A549 (cell line): ENCODE results near the gene NADK. TPM values are rescaled to one million over a fixed set of nuclear protein-coding genes. Genes with fewer than 3 reads are reported as not detected.

Source experiments
- ATAC-seq, 2 experiments: fragments of 200-7000 bp in 1 of 2; fragments of >200 bp in 1 of 2; cut with Nextera tagmentation in 1 of 2; cut with Tn5 transposase in 1 of 2; 3 replicates each; pipeline versions ENCODE4 v1.8.0 to v1.9.1; 2018 to 2020; ENCODE audit warnings: mild to moderate bottlenecking in 1 of 2, moderate library complexity in 1 of 2
- CTCF ChIA-PET: fragments of 300-600 bp; sonication (Branson Sonifier 250); formaldehyde crosslinking; extraction: SDS; loops from one replicate; lab custom pipeline; 2021; ENCODE audit warnings: antibody characterized with exemption, inconsistent platforms; lab: Yijun Ruan, JAX
- POLR2A ChIA-PET: fragments of 350-600 bp; formaldehyde crosslinking; extraction: SDS; loops from one replicate; lab custom pipeline; 2021; ENCODE audit warnings: antibody characterized with exemption, inconsistent platforms; lab: Yijun Ruan, JAX
- DNase-seq, 2 experiments: peaks; one replicate each; pipeline versions ENCODE4 v3.0.0 to v3.0.0-alpha.2; 2011 to 2016; ENCODE audit warnings: low read depth in 1 of 2, low spot score in 1 of 2
- FAIRE-seq: peaks from 2 replicates; lab custom pipeline; 2011; peaks lifted over from hg19 to GRCh38; lab: Jason Lieb, UNC
- H3K27ac ChIP-seq, 2 experiments: fragments of >200 bp; sonication (Bioruptor Twin); formaldehyde crosslinking; 3 replicates each; pipeline ENCODE4 v1.5.1; 2016 to 2017
- H3K4me1 ChIP-seq: fragments of >200 bp; sonication (Bioruptor Twin); formaldehyde crosslinking; 3 replicates; pipeline ENCODE4 v1.6.1; 2016
- H3K4me2 ChIP-seq: fragments of >200 bp; sonication (Bioruptor Twin); formaldehyde crosslinking; 3 replicates; pipeline ENCODE4 v1.6.1; 2016
- H3K4me3 ChIP-seq: fragments of >200 bp; sonication (Bioruptor Twin); formaldehyde crosslinking; 3 replicates; pipeline ENCODE4 v1.5.1; 2016
- H3K9me3 ChIP-seq: fragments of >200 bp; sonication (Bioruptor Twin); formaldehyde crosslinking; 3 replicates; pipeline ENCODE4 v1.6.1; 2016
- BHLHE40 ChIP-seq: IDR thresholded peaks from 2 replicates; pipeline ENCODE4 v1.6.1; 2012; ENCODE audit warnings: low read depth, low read length, inconsistent platforms
- CHD2 ChIP-seq: fragments of 150-350 bp; IDR thresholded peaks from 2 replicates; pipeline ENCODE4 v1.6.1; 2014; ENCODE audit warnings: low read length; ENCODE audit not compliant: partially characterized antibody
- FOSL2 ChIP-seq, 2 experiments: fragments of 450-650 bp in 1 of 2; fragments of >200 bp in 1 of 2; sonication (Bioruptor Twin) in 1 of 2; formaldehyde crosslinking; IDR thresholded peaks; 2 replicates each; pipeline versions ENCODE4 v1.5.0 to v1.6.1; 2016 to 2020; ENCODE audit warnings: mild to moderate bottlenecking in 1 of 2, moderate library complexity in 1 of 2
- FOXS1 ChIP-seq: fragments of 250-450 bp; sonication (Bioruptor Pico); IDR thresholded peaks from 2 replicates; pipeline ENCODE4 v1.5.0; 2020; ENCODE audit warnings: mild to moderate bottlenecking, moderate library complexity
- HEYL ChIP-seq: fragments of 250-450 bp; sonication (Bioruptor Pico); IDR thresholded peaks from 2 replicates; pipeline ENCODE4 v1.8.0; 2021; ENCODE audit warnings: mild to moderate bottlenecking, moderate library complexity
- HOXA7 ChIP-seq: fragments of 250-450 bp; sonication (Bioruptor Pico); IDR thresholded peaks from 2 replicates; pipeline ENCODE4 v1.5.0; 2020; ENCODE audit warnings: mild to moderate bottlenecking, moderate library complexity
- HOXB13 ChIP-seq: fragments of 250-450 bp; sonication (Bioruptor Pico); IDR thresholded peaks from 2 replicates; pipeline ENCODE4 v1.5.0; 2020; ENCODE audit warnings: low read depth, mild to moderate bottlenecking, moderate library complexity
- HOXB5 ChIP-seq: fragments of 250-450 bp; sonication (Bioruptor Pico); IDR thresholded peaks from 2 replicates; pipeline ENCODE4 v1.5.0; 2020; ENCODE audit warnings: mild to moderate bottlenecking, moderate library complexity
- MAZ ChIP-seq: fragments of 150-350 bp; IDR thresholded peaks from 2 replicates; pipeline ENCODE4 v1.6.1; 2014; ENCODE audit warnings: antibody characterized with exemption, low read depth, low read length, borderline replicate concordance
- NPAS2 ChIP-seq: fragments of 250-450 bp; sonication (Bioruptor Pico); IDR thresholded peaks from 2 replicates; pipeline ENCODE4 v1.8.0; 2022; ENCODE audit warnings: mild to moderate bottlenecking, moderate library complexity, borderline replicate concordance
- NR3C1 ChIP-seq: fragments of >200 bp; sonication (Bioruptor Twin); formaldehyde crosslinking; IDR thresholded peaks from 3 replicates; pipeline ENCODE4 v1.6.1; 2017
- PHF8 ChIP-seq: fragments of 200-600 bp; sonication (generic); IDR thresholded peaks from 2 replicates; pipeline ENCODE4 v1.6.1; 2016; ENCODE audit warnings: low read depth, mild to moderate bottlenecking, antibody characterized with exemption, moderate library complexity, borderline replicate concordance
- POLR2AphosphoS2 ChIP-seq: conservative IDR thresholded peaks from 2 replicates; pipeline ENCODE4 v1.6.1; 2012; ENCODE audit warnings: low read length, improper control_type of control experiment, inconsistent platforms
- RARB ChIP-seq: fragments of 250-450 bp; sonication (Bioruptor Pico); IDR thresholded peaks from 2 replicates; pipeline ENCODE4 v1.8.0; 2021; ENCODE audit warnings: mild to moderate bottlenecking, moderate library complexity
- RCOR1 ChIP-seq: fragments of 150-350 bp; IDR thresholded peaks from 2 replicates; pipeline ENCODE4 v1.6.1; 2014; ENCODE audit warnings: antibody characterized with exemption, low read length, low read depth
- RNF2 ChIP-seq: fragments of 200-600 bp; sonication (generic); IDR thresholded peaks from 2 replicates; pipeline ENCODE4 v1.6.1; 2016; ENCODE audit warnings: low read depth, mild to moderate bottlenecking, antibody characterized with exemption, moderate library complexity, borderline replicate concordance
- TP53 ChIP-seq: fragments of 250-450 bp; sonication (Bioruptor Pico); IDR thresholded peaks from 2 replicates; pipeline ENCODE4 v1.5.0; 2021; ENCODE audit warnings: mild to moderate bottlenecking, moderate library complexity
- ZFP36 ChIP-seq: fragments of 450-650 bp; IDR thresholded peaks from 2 replicates; pipeline ENCODE4 v1.6.1; 2014; ENCODE audit warnings: borderline replicate concordance; ENCODE audit not compliant: partially characterized antibody
- WGBS: methylation state at CpG from one replicate; pipeline ENCODE4 v1.1.6; 2017; ENCODE audit errors: missing lambda C conversion rate; 5-methylcytosine and 5-hydroxymethylcytosine counted together
- polyA plus RNA-seq, 4 experiments: library from polyadenylated mRNA; depleted of rRNA in 3 of 4; stranded (reverse); fragments of >200 nt; fragmentation: RNase III in 1 of 4; extraction: RNeasy Plus Mini Kit Qiagen cat#74134 plus additional on column Dnase treatment in 1 of 4; gene quantifications; 2 replicates in 3 of 4; 3 replicates in 1 of 4; pipeline ENCODE4 v1.2.3, GENCODE V29; 2011 to 2017
- TF ChIP-seq, protein P1 (sequence below): IDR thresholded peaks from 2 replicates; pipeline ENCODE4 v1.6.1; 2012
- TF ChIP-seq, protein P2 (sequence below): fragments of >200 bp; sonication (Bioruptor Twin); formaldehyde crosslinking; IDR thresholded peaks from 3 replicates; pipeline ENCODE4 v1.5.1; 2016
- TF ChIP-seq, protein P3 (sequence below): fragments of 450-650 bp; IDR thresholded peaks from 2 replicates; pipeline ENCODE4 v1.6.1; 2014; ENCODE audit warnings: antibody characterized with exemption
- TF ChIP-seq, protein P4 (sequence below): fragments of >200 bp; sonication (Bioruptor Twin); formaldehyde crosslinking; IDR thresholded peaks from 3 replicates; pipeline ENCODE4 v1.6.1; 2016
- TF ChIP-seq, protein P5 (sequence below): IDR thresholded peaks from 2 replicates; pipeline ENCODE4 v1.6.1; 2012; ENCODE audit warnings: low read depth, borderline replicate concordance
- TF ChIP-seq, protein P6 (sequence below): fragments of 200-600 bp; sonication (generic); IDR thresholded peaks from 2 replicates; pipeline ENCODE4 v1.6.1; 2016; ENCODE audit warnings: antibody characterized with exemption, mild to moderate bottlenecking, moderate library complexity

The NADK gene
- polyA plus RNA-seq, 2 of the 4 experiments (the other 2 are of a cell fraction), result 35.8 to 38.4 TPM

DNA sequence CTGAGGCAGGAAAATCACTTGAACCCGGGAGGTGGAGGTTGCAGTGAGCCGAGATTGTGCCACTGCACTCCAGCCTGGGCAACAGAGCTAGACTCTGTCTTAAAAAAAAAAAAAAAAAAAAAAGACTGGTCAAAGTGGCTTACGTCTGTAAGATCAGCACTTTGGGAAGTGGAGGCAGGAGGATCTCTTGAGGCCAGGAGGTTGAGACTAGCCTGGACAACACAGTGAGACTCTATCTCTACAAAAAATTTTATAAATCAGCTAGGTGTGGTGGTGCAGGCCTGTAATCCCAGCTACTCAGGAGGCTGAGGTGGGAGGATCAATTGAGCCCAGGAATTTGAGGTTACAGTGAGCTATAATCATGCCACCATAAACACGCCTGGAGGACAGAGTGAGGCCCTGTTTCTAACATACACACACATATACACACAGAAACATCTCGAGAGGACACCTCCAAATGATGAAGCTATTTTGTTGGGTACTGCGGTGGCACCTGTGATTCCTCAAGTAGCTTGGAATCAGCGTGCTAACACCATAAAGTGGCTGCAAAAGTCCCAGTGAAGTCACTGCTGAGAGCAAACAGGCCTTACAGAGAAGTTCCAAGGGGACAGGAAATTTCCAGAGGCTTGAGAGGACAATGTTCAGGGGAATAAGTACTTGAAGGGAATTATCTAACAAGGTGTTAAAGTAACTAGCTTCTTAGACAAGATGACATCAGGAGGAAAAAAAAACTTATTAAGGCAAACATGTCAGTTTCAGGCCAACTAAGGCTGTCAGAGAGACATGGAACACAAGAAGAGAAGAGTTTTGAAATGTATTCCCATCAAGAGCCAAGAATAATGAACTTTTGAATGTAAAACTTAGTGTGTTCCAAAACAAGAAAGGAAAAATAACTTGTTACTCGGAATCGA, 1.3 kb downstream of the NADK start:
- no peak for FAIRE-seq
- WGBS, result 65% methylated on average over 8 of the region's 9 CpGs
- H3K4me2 ChIP-seq, result peak overlapping the region; percentile 99
- no peak for DNase-seq
- H3K9me3 ChIP-seq, result no peaks in the 10 kb centered on the region
- H3K4me3 ChIP-seq, result peak overlapping the region; percentile 78
- CTCF ChIA-PET, result interaction anchor here (1.1 to 2.5 kb wide), 3 partner anchors 124 to 183 kb away, joined by 3 to 12 read pairs (median 4); no protein-coding TSS in a partner anchor
- H3K27ac ChIP-seq, result peak overlapping the region; percentile 99
- POLR2A ChIA-PET, result no interaction called here
- ATAC-seq, result no peak
- TF ChIP-seq CHD2 (no peak), POLR2AphosphoS2 (no peak), NPAS2 (CRISPR knock-in tag) (no peak), TP53 (CRISPR knock-in tag) (no peak), RNF2 (no peak), RARB (CRISPR knock-in tag) (no peak), FOXS1 (CRISPR knock-in tag) (no peak), PHF8 (no peak), ZFP36 (no peak), BHLHE40 (no peak), HOXB5 (CRISPR knock-in tag) (no peak)
- TF ChIP-seq, protein P1, sequence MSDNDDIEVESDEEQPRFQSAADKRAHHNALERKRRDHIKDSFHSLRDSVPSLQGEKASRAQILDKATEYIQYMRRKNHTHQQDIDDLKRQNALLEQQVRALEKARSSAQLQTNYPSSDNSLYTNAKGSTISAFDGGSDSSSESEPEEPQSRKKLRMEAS, result no peak
- TF ChIP-seq, protein P2, sequence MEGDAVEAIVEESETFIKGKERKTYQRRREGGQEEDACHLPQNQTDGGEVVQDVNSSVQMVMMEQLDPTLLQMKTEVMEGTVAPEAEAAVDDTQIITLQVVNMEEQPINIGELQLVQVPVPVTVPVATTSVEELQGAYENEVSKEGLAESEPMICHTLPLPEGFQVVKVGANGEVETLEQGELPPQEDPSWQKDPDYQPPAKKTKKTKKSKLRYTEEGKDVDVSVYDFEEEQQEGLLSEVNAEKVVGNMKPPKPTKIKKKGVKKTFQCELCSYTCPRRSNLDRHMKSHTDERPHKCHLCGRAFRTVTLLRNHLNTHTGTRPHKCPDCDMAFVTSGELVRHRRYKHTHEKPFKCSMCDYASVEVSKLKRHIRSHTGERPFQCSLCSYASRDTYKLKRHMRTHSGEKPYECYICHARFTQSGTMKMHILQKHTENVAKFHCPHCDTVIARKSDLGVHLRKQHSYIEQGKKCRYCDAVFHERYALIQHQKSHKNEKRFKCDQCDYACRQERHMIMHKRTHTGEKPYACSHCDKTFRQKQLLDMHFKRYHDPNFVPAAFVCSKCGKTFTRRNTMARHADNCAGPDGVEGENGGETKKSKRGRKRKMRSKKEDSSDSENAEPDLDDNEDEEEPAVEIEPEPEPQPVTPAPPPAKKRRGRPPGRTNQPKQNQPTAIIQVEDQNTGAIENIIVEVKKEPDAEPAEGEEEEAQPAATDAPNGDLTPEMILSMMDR, result no peak
- TF ChIP-seq, protein P3, sequence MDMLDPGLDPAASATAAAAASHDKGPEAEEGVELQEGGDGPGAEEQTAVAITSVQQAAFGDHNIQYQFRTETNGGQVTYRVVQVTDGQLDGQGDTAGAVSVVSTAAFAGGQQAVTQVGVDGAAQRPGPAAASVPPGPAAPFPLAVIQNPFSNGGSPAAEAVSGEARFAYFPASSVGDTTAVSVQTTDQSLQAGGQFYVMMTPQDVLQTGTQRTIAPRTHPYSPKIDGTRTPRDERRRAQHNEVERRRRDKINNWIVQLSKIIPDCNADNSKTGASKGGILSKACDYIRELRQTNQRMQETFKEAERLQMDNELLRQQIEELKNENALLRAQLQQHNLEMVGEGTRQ, result no peak
- peaks cover 27% of the 10 kb centered on the region; the same call in 2 of the 3 replicates for H3K4me1 ChIP-seq

DNA sequence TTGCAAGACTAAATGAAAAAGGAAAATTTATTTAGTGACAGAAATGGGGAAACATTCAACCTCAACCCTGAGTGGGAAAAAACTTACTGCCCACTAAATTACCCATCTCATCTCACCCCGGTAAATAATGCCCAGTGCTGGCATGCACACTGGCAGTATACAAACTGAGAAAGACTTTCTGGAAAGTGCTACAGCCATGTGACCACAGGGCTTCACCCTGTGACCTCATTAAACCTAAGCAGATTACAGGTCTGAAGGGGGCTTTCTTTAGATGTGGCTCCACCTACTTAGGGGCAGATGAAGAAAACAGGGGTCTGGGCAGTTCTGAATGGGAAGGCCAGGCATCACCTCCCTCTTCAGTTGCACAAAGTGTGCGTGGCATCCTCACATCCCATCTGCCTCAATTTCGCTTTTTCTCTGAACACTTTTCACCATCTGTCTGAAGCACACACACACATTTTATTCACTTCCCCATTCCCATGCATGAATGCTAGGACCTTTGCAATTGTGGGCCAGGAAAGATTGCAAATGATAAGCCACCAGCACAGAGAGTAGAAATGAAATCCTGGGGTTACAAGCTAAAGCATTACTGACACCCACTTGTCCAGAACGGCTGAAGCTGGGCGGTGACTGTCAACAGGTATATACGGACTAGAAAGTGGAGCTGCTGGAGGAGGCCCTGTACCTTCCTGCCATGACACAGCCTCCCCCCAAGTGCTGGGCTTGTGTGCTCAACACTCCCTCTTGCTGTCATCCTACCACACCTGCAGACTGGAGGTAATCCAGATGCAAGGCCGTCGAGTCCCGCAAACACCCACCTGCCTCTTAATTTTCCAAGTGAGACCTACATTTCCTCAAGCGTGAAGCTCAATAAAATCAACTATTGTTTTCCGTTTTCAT, 2.7 kb downstream of the NADK start:
- ChIA-PET CTCF (interaction anchor here (0.6 to 2.5 kb wide), 2 partner anchors 131 to 267 kb away, joined by 3 to 12 read pairs; no protein-coding TSS in a partner anchor), POLR2A (no interaction called here)
- WGBS, result 89% methylated on average over 11 of the region's 11 CpGs
- Histone ChIP-seq H3K4me1 (peaks cover 24% of the 10 kb centered on the region; the same call in 2 of the 3 replicates), H3K4me2 (peak overlapping the region; percentile 34), H3K27ac (no peak overlapping the region), H3K9me3 (peaks cover 12% of the 10 kb centered on the region; the same call in 2 of the 3 replicates), H3K4me3 (no peak overlapping the region)
- no peak for FAIRE-seq
- no peak for DNase-seq
- ATAC-seq, result no peak
- no peak for TF ChIP-seq RCOR1
- no peak for TF ChIP-seq HOXB13 (CRISPR knock-in tag)
- TF ChIP-seq HEYL (CRISPR knock-in tag), result no peak
- TF ChIP-seq FOXS1 (CRISPR knock-in tag), result no peak
- TF ChIP-seq, protein P4, sequence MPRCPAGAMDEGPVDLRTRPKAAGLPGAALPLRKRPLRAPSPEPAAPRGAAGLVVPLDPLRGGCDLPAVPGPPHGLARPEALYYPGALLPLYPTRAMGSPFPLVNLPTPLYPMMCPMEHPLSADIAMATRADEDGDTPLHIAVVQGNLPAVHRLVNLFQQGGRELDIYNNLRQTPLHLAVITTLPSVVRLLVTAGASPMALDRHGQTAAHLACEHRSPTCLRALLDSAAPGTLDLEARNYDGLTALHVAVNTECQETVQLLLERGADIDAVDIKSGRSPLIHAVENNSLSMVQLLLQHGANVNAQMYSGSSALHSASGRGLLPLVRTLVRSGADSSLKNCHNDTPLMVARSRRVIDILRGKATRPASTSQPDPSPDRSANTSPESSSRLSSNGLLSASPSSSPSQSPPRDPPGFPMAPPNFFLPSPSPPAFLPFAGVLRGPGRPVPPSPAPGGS, result no peak
- no peak for TF ChIP-seq NR3C1
- TF ChIP-seq, protein P5, sequence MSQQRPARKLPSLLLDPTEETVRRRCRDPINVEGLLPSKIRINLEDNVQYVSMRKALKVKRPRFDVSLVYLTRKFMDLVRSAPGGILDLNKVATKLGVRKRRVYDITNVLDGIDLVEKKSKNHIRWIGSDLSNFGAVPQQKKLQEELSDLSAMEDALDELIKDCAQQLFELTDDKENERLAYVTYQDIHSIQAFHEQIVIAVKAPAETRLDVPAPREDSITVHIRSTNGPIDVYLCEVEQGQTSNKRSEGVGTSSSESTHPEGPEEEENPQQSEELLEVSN, result no peak
- TF ChIP-seq HOXA7, result no peak
- TF ChIP-seq MAZ, result no peak
- TF ChIP-seq, protein P6, sequence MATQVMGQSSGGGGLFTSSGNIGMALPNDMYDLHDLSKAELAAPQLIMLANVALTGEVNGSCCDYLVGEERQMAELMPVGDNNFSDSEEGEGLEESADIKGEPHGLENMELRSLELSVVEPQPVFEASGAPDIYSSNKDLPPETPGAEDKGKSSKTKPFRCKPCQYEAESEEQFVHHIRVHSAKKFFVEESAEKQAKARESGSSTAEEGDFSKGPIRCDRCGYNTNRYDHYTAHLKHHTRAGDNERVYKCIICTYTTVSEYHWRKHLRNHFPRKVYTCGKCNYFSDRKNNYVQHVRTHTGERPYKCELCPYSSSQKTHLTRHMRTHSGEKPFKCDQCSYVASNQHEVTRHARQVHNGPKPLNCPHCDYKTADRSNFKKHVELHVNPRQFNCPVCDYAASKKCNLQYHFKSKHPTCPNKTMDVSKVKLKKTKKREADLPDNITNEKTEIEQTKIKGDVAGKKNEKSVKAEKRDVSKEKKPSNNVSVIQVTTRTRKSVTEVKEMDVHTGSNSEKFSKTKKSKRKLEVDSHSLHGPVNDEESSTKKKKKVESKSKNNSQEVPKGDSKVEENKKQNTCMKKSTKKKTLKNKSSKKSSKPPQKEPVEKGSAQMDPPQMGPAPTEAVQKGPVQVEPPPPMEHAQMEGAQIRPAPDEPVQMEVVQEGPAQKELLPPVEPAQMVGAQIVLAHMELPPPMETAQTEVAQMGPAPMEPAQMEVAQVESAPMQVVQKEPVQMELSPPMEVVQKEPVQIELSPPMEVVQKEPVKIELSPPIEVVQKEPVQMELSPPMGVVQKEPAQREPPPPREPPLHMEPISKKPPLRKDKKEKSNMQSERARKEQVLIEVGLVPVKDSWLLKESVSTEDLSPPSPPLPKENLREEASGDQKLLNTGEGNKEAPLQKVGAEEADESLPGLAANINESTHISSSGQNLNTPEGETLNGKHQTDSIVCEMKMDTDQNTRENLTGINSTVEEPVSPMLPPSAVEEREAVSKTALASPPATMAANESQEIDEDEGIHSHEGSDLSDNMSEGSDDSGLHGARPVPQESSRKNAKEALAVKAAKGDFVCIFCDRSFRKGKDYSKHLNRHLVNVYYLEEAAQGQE, result no peak
- TF ChIP-seq BHLHE40, result no peak
- TF ChIP-seq FOSL2 (IDR thresholded peaks at IDR 0.05), result no peak
- no peak for TF ChIP-seq FOSL2 (CRISPR knock-in tag; IDR thresholded peaks at IDR 0.05)
